Loucy (cell line): ENCODE data around the gene FBLN7.

ENCODE experiments used
- EZH2phosphoT487 ChIP-seq: fragments of 200-600 bp; IDR thresholded peaks from 2 replicates; pipeline ENCODE4 v1.6.1; 2018; ENCODE audit warnings: antibody characterized with exemption, mild to moderate bottlenecking, moderate library complexity, borderline replicate concordance
- TF ChIP-seq, protein P1 (sequence below): fragments of 200-600 bp; sonication (generic); conservative IDR thresholded peaks from 2 replicates; pipeline ENCODE4 v1.5.1; 2014; ENCODE audit warnings: mild to moderate bottlenecking, antibody characterized with exemption, low read length

DNA sequence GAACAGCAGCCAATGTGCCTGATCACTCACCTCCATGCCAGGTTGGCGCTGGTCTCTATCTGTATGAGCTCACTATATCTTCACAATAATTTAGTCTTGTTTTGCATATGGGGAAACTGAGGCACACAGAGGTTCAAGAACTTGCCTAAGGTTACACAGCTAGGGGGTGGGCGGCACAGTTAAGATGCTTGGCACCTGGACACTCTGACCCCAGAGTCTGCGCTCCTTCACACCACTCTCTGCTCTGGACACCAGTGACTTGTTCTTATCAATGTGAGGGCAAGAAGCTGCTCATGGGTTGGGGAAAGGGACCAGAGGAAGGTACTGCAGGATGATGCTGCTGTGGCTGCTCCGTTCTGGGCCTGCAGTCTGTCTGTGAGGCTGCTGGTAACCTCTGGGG is 27.1 kb downstream of the FBLN7 start:
- TF ChIP-seq, protein P1, sequence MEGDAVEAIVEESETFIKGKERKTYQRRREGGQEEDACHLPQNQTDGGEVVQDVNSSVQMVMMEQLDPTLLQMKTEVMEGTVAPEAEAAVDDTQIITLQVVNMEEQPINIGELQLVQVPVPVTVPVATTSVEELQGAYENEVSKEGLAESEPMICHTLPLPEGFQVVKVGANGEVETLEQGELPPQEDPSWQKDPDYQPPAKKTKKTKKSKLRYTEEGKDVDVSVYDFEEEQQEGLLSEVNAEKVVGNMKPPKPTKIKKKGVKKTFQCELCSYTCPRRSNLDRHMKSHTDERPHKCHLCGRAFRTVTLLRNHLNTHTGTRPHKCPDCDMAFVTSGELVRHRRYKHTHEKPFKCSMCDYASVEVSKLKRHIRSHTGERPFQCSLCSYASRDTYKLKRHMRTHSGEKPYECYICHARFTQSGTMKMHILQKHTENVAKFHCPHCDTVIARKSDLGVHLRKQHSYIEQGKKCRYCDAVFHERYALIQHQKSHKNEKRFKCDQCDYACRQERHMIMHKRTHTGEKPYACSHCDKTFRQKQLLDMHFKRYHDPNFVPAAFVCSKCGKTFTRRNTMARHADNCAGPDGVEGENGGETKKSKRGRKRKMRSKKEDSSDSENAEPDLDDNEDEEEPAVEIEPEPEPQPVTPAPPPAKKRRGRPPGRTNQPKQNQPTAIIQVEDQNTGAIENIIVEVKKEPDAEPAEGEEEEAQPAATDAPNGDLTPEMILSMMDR: no peak
- TF ChIP-seq EZH2phosphoT487: no peak
